Neural progenitor cell (in vitro differentiated cells): ENCODE measurements around the gene AMPH. TPM values are rescaled to one million over a fixed set of nuclear protein-coding genes. Genes with fewer than 3 reads are reported as not detected.

ENCODE experiments used
- DNase-seq: peaks from one replicate; pipeline ENCODE4 v3.0.0-alpha.2; 2016; ENCODE audit warnings: low spot score
- H2AFZ ChIP-seq: fragments of 200-600 bp; sonication (generic); replicated peaks from 2 replicates; pipeline ENCODE4 v1.6.1; 2016; ENCODE audit warnings: antibody characterized with exemption
- H3F3A ChIP-seq: fragments of 200-600 bp; sonication (generic); 2 replicates; pipeline ENCODE4 v1.6.1; 2016; ENCODE audit warnings: antibody characterized with exemption, low read depth
- H3K27ac ChIP-seq: fragments of 200-600 bp; sonication (generic); 2 replicates; pipeline ENCODE4 v1.5.1; 2016; ENCODE audit warnings: mild to moderate bottlenecking
- H3K27me3 ChIP-seq: fragments of 200-600 bp; sonication (generic); 2 replicates; pipeline ENCODE4 v1.6.1; 2016; ENCODE audit warnings: mild to moderate bottlenecking, moderate library complexity
- H3K36me3 ChIP-seq: fragments of 200-600 bp; sonication (generic); 2 replicates; pipeline ENCODE4 v1.5.1; 2016
- H3K4me1 ChIP-seq: fragments of 200-600 bp; sonication (generic); 2 replicates; pipeline ENCODE4 v1.6.1; 2016; ENCODE audit warnings: mixed run types
- H3K4me2 ChIP-seq: fragments of 200-600 bp; sonication (generic); 2 replicates; pipeline ENCODE4 v1.6.1; 2016
- H3K4me3 ChIP-seq: fragments of 200-600 bp; sonication (generic); 2 replicates; pipeline ENCODE4 v1.5.1; 2016
- H3K79me2 ChIP-seq: fragments of 200-600 bp; sonication (generic); 2 replicates; pipeline ENCODE4 v1.6.1; 2016; ENCODE audit warnings: low read depth
- H3K9ac ChIP-seq: fragments of 200-600 bp; sonication (generic); 2 replicates; pipeline ENCODE4 v1.6.1; 2016
- H3K9me3 ChIP-seq: fragments of 200-600 bp; sonication (generic); 2 replicates; pipeline ENCODE4 v1.5.1; 2016; ENCODE audit warnings: low read depth
- H4K20me1 ChIP-seq: fragments of 200-600 bp; sonication (generic); 2 replicates; pipeline ENCODE4 v1.6.1; 2016; ENCODE audit warnings: low read depth
- H3K27ac Mint-ChIP-seq: 3 replicates; pipeline ENCODE4 v1.8.0; 2021; ENCODE audit warnings: mixed read lengths
- H3K27me3 Mint-ChIP-seq: 2 replicates; pipeline ENCODE4 v1.8.0; 2022; ENCODE audit warnings: low read depth, mild to moderate bottlenecking, inconsistent platforms, moderate library complexity, mixed read lengths; ENCODE audit not compliant: insufficient read depth
- H3K36me3 Mint-ChIP-seq: 3 replicates; pipeline ENCODE4 v1.8.0; 2021; ENCODE audit warnings: mixed read lengths
- H3K4me1 Mint-ChIP-seq: 3 replicates; pipeline ENCODE4 v1.8.0; 2021; ENCODE audit warnings: mixed read lengths
- H3K4me3 Mint-ChIP-seq: 3 replicates; pipeline ENCODE4 v1.8.0; 2021; ENCODE audit warnings: mild to moderate bottlenecking, moderate library complexity, mixed read lengths
- H3K9me3 Mint-ChIP-seq: 3 replicates; pipeline ENCODE4 v1.8.0; 2020; ENCODE audit warnings: mixed read lengths
- EZH2 ChIP-seq: fragments of 200-600 bp; sonication (generic); IDR thresholded peaks from 2 replicates; pipeline ENCODE4 v1.6.1; 2017; ENCODE audit warnings: antibody characterized with exemption, mild to moderate bottlenecking, moderate library complexity
- EZH2phosphoT487 ChIP-seq: fragments of 200-600 bp; sonication (generic); IDR thresholded peaks from 2 replicates; pipeline ENCODE4 v1.6.1; 2017; ENCODE audit warnings: antibody characterized with exemption
- total RNA-seq: library from RNA; depleted of rRNA; stranded (reverse); fragments of >200 nt; gene quantifications from 2 replicates; pipeline ENCODE4 v1.2.3, GENCODE V29; 2015; ENCODE audit warnings: low replicate concordance
- TF ChIP-seq, protein P1 (sequence below): fragments of 200-600 bp; sonication (generic); IDR thresholded peaks from 2 replicates; pipeline ENCODE4 v1.5.1; 2017; ENCODE audit warnings: antibody characterized with exemption, mild to moderate bottlenecking

The AMPH gene
- total RNA-seq, 1 donor from 2014 or later, result 21.2 TPM

DNA sequence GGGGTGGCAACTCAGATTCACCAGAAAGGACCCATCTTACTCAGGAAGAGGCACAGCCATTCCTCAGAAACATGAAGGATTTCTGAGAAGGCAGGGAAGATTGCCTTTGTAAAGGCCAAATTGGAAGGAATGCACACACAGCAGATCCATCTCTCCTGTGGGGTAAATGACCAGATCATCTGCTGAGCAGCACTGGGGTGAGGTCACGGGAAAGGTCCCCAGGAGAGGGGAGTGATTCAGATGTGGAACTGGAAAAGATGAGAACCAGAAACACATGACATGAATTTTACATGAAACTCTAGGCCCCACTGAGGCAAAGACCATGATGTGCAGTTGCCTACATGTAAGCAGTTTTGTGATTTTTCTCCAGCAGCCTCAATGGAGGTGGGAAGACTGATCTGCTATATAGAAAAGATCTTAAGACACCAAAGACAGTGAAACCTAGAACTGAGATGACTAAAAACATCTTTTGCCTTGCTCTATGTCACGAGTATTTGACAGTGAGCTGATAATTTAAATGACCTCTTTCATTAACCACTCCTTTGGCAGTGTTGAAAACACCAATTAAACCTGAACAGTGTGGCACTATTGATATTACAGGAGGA lies 91.6 kb downstream of the AMPH start:
- Histone ChIP-seq H3K4me1 (no peaks in the 10 kb centered on the region), H3K4me3 (no peak overlapping the region), H3K4me2 (no peak overlapping the region), H3F3A (no peaks in the 10 kb centered on the region), H3K36me3 (no peaks in the 10 kb centered on the region), H3K27me3 (no peaks in the 10 kb centered on the region), H2AFZ (no peak overlapping the region), H3K79me2 (no peaks in the 10 kb centered on the region), H3K9ac (no peak overlapping the region), H3K27ac (no peak overlapping the region), H4K20me1 (no peaks in the 10 kb centered on the region), H3K9me3 (no peaks in the 10 kb centered on the region)
- TF ChIP-seq EZH2phosphoT487, result no peak
- no peak for TF ChIP-seq EZH2
- TF ChIP-seq, protein P1, sequence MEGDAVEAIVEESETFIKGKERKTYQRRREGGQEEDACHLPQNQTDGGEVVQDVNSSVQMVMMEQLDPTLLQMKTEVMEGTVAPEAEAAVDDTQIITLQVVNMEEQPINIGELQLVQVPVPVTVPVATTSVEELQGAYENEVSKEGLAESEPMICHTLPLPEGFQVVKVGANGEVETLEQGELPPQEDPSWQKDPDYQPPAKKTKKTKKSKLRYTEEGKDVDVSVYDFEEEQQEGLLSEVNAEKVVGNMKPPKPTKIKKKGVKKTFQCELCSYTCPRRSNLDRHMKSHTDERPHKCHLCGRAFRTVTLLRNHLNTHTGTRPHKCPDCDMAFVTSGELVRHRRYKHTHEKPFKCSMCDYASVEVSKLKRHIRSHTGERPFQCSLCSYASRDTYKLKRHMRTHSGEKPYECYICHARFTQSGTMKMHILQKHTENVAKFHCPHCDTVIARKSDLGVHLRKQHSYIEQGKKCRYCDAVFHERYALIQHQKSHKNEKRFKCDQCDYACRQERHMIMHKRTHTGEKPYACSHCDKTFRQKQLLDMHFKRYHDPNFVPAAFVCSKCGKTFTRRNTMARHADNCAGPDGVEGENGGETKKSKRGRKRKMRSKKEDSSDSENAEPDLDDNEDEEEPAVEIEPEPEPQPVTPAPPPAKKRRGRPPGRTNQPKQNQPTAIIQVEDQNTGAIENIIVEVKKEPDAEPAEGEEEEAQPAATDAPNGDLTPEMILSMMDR, result no peak
- Mint-ChIP-seq H3K4me3 (no peak overlapping the region), H3K27me3 (no peaks in the 10 kb centered on the region), H3K9me3 (no peaks in the 10 kb centered on the region), H3K36me3 (peaks cover 9% of the 10 kb centered on the region), H3K27ac (no peak overlapping the region), H3K4me1 (peaks cover 3% of the 10 kb centered on the region)
- no peak for DNase-seq

DNA sequence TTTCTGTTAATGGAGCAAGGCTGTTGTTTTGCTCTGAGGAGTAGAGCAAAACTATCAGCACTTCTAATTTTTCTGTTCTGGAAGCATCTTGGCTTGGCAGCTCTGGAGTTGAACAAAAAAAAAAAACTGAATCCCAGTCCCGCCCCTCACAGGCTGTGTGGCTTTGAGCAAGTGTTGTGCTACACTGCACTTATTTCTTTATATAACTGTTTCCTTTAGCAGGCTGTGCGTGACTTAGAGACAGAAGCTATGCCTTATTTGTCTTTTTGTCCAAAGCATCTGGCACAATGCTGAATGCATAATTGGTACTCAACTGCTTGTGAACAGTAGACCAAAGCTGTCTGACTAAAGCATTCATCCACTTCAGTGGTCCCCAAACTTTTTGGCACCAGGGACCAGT lies 96.1 kb downstream of the AMPH start:
- Mint-ChIP-seq H3K27ac (no peak overlapping the region), H3K9me3 (no peaks in the 10 kb centered on the region), H3K27me3 (no peaks in the 10 kb centered on the region), H3K36me3 (peaks cover 12% of the 10 kb centered on the region), H3K4me3 (no peak overlapping the region), H3K4me1 (no peaks in the 10 kb centered on the region)
- no peaks in the 10 kb centered on the region for H3K36me3 ChIP-seq
- H3K4me1 ChIP-seq, result no peaks in the 10 kb centered on the region
- no peak overlapping the region for H3K4me3 ChIP-seq
- no peaks in the 10 kb centered on the region for H3K79me2 ChIP-seq
- no peak overlapping the region for H2AFZ ChIP-seq
- H3K4me2 ChIP-seq, result no peak overlapping the region
- H3K9me3 ChIP-seq, result no peaks in the 10 kb centered on the region
- TF ChIP-seq EZH2phosphoT487, result no peak
- no peak for TF ChIP-seq EZH2
- TF ChIP-seq, protein P1, result no peak
- H3K27ac ChIP-seq, result no peak overlapping the region
- no peaks in the 10 kb centered on the region for H3F3A ChIP-seq
- no peaks in the 10 kb centered on the region for H3K27me3 ChIP-seq
- no peak for DNase-seq
- H4K20me1 ChIP-seq, result no peaks in the 10 kb centered on the region
- no peak overlapping the region for H3K9ac ChIP-seq

DNA sequence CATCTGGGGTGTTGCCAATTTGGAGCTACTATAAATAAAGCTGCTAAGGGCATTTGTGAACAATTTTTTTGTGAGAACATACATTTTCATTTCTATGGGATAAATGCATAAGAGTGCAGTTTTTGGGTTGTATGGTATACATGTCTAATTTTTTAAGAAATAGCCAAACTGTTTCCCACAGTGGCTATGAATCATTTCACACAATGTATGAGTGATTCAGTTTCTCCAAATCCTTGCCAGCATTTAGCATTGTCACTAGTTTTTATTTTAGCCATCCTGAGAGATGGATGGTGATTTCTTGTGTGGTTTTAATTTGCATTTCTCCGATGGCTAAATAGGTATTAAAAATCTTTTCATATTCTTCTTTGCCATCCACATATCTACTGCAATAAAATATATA lies 105.3 kb downstream of the AMPH start:
- no peak overlapping the region for H2AFZ ChIP-seq
- Mint-ChIP-seq H3K27me3 (no peaks in the 10 kb centered on the region), H3K36me3 (peaks cover 7% of the 10 kb centered on the region), H3K27ac (no peak overlapping the region), H3K4me3 (no peak overlapping the region), H3K4me1 (no peaks in the 10 kb centered on the region), H3K9me3 (no peaks in the 10 kb centered on the region)
- no peaks in the 10 kb centered on the region for H3K4me1 ChIP-seq
- no peaks in the 10 kb centered on the region for H3K27me3 ChIP-seq
- H3K79me2 ChIP-seq, result no peaks in the 10 kb centered on the region
- TF ChIP-seq EZH2, result no peak
- no peak for TF ChIP-seq EZH2phosphoT487
- TF ChIP-seq, protein P1, result no peak
- no peaks in the 10 kb centered on the region for H4K20me1 ChIP-seq
- H3K9ac ChIP-seq, result no peak overlapping the region
- no peak overlapping the region for H3K4me3 ChIP-seq
- DNase-seq, result no peak
- no peaks in the 10 kb centered on the region for H3K36me3 ChIP-seq
- H3F3A ChIP-seq, result no peaks in the 10 kb centered on the region
- H3K27ac ChIP-seq, result no peak overlapping the region
- no peaks in the 10 kb centered on the region for H3K9me3 ChIP-seq
- no peak overlapping the region for H3K4me2 ChIP-seq
